ENCODE results near the gene NSD1. TPM values are rescaled to one million over a fixed set of nuclear protein-coding genes. Genes with fewer than 3 reads are reported as not detected.
"Not testable (repeated sequence)": the region's sequence is repeated elsewhere in the genome, so short reads cannot be mapped to it uniquely, and the experiment has no call there.

NSD1 gene
- total and polyA plus RNA-seq, 3 donors from 2014 or later, result 66.0 to 86.6 (median 71.2) TPM

- TF ChIP-seq POLR2A (IDR thresholded peaks at IDR 0.05) (no peak), CTCF (IDR thresholded peaks at IDR 0.05) (no peak)
- no peak overlapping the region for H3K4me3 ChIP-seq
- H3K36me3 ChIP-seq (ENCODE audit: low read depth, missing control alignments), result no peaks in the 10 kb centered on the region
- H3K27ac ChIP-seq, result no peak overlapping the region
- intact Hi-C loops (cut with DNase I; ENCODE audit: low total_unique reads), result no loop called here
- H3K9me3 ChIP-seq, result no peaks in the 10 kb centered on the region
- no peaks in the 10 kb centered on the region for H3K27me3 ChIP-seq
- WGBS, 2 donors, result 87 to 92% methylated on average over 4 of the region's 4 CpGs
- no peak for DNase-seq
- H3K4me1 ChIP-seq, result peaks cover 6% of the 10 kb centered on the region
These were observed 41.8 kb downstream of the NSD1 start for GRCh38 chr5:177175336-177175735.

- no peak for DNase-seq
- Histone ChIP-seq H3K4me1 (peaks cover 6% of the 10 kb centered on the region), H3K27ac (no peak overlapping the region), H3K27me3 (no peaks in the 10 kb centered on the region), H3K36me3 (ENCODE audit: low read depth, missing control alignments) (no peaks in the 10 kb centered on the region), H3K9me3 (no peaks in the 10 kb centered on the region), H3K4me3 (no peak overlapping the region)
- no peak for TF ChIP-seq POLR2A (IDR thresholded peaks at IDR 0.05)
- WGBS, 2 donors, result 87 to 91% methylated on average over 8 of the region's 8 CpGs
- intact Hi-C loops (cut with DNase I; ENCODE audit: low total_unique reads), result no loop called here
These were observed 42.7 kb downstream of the NSD1 start for GRCh38 chr5:177176175-177176711.

- H3K4me1 ChIP-seq; intact Hi-C loops (cut with DNase I; ENCODE audit: low total_unique reads); H3K27ac ChIP-seq; H3K36me3 ChIP-seq (ENCODE audit: low read depth, missing control alignments); H3K27me3 ChIP-seq; H3K4me3 ChIP-seq; H3K9me3 ChIP-seq; DNase-seq: not testable (repeated sequence)
- WGBS, 2 donors, result 90 to 94% methylated on average over 9 of the region's 9 CpGs
These were observed 44.4 kb downstream of the NSD1 start for GRCh38 chr5:177177847-177178437.

- intact Hi-C loops (cut with DNase I; ENCODE audit: low total_unique reads), result no loop called here
- Histone ChIP-seq H3K4me1 (peaks cover 6% of the 10 kb centered on the region), H3K36me3 (ENCODE audit: low read depth, missing control alignments) (no peaks in the 10 kb centered on the region), H3K4me3 (no peak overlapping the region), H3K27me3 (no peaks in the 10 kb centered on the region), H3K27ac (no peak overlapping the region), H3K9me3 (no peaks in the 10 kb centered on the region)
- TF ChIP-seq CTCF (IDR thresholded peaks at IDR 0.05), result no peak
- 89 to 93% methylated on average over 3 of the region's 3 CpGs for WGBS, 2 donors
- no peak for DNase-seq
These were observed 45.2 kb downstream of the NSD1 start for GRCh38 chr5:177178733-177179304.

GRCh38 chr5:177179431-177179830 lies 45.9 kb downstream of the NSD1 start:
- no peak overlapping the region for H3K4me3 ChIP-seq
- H3K4me1 ChIP-seq, result peaks cover 6% of the 10 kb centered on the region
- no peaks in the 10 kb centered on the region for H3K36me3 ChIP-seq (ENCODE audit: low read depth, missing control alignments)
- 82 to 84% methylated on average over 3 of the region's 3 CpGs for WGBS, 2 donors
- no peak for TF ChIP-seq CTCF (IDR thresholded peaks at IDR 0.05)
- TF ChIP-seq POLR2A (IDR thresholded peaks at IDR 0.05), result no peak
- DNase-seq, result no peak
- intact Hi-C loops (cut with DNase I; ENCODE audit: low total_unique reads), result no loop called here
- no peaks in the 10 kb centered on the region for H3K9me3 ChIP-seq
- H3K27me3 ChIP-seq, result no peaks in the 10 kb centered on the region
- H3K27ac ChIP-seq, result no peak overlapping the region

- 94 to 97% methylated on average over 3 of the region's 3 CpGs for WGBS, 2 donors
These were observed 49.6 kb downstream of the NSD1 start for GRCh38 chr5:177183142-177183541.

More at GRCh38 chr5:177183142-177183541, 49.6 kb downstream of the NSD1 start:
- DNase-seq, result no peak
- H3K27ac ChIP-seq, result no peak overlapping the region
- no peaks in the 10 kb centered on the region for H3K36me3 ChIP-seq (ENCODE audit: low read depth, missing control alignments)
- H3K4me1 ChIP-seq, result no peaks in the 10 kb centered on the region
- intact Hi-C loops (cut with DNase I; ENCODE audit: low total_unique reads), result no loop called here
- no peak overlapping the region for H3K4me3 ChIP-seq
- no peaks in the 10 kb centered on the region for H3K27me3 ChIP-seq
- TF ChIP-seq POLR2A (IDR thresholded peaks at IDR 0.05), result no peak
- TF ChIP-seq CTCF (IDR thresholded peaks at IDR 0.05), result no peak
- no peaks in the 10 kb centered on the region for H3K9me3 ChIP-seq

All from testis (tissue), 3 donors.